DOHH2 (cell line): ENCODE results near the gene GPR62.

Experiments
- H3F3A ChIP-seq: fragments of 200-600 bp; sonication (generic), shearing (Covaris generic); 2 replicates; pipeline ENCODE4 v1.6.0; 2016; ENCODE audit warnings: antibody characterized with exemption, mild to moderate bottlenecking; ENCODE audit not compliant: control insufficient read depth, insufficient read depth
- H3K27ac ChIP-seq: fragments of 200-600 bp; sonication (generic); 2 replicates; pipeline ENCODE4 v1.5.1; 2014; ENCODE audit warnings: low read depth, mild to moderate bottlenecking, low read length, moderate library complexity
- H3K27me3 ChIP-seq: fragments of 200-600 bp; sonication (generic); 2 replicates; pipeline ENCODE4 v1.6.1; 2014; ENCODE audit warnings: mild to moderate bottlenecking, low read length, mixed read lengths; ENCODE audit not compliant: control insufficient read depth
- H3K36me3 ChIP-seq: fragments of 200-600 bp; sonication (generic); 2 replicates; pipeline ENCODE4 v1.6.1; 2014; ENCODE audit warnings: mild to moderate bottlenecking, low read length, moderate library complexity, mixed read lengths; ENCODE audit not compliant: control insufficient read depth
- H3K4me1 ChIP-seq: fragments of 200-600 bp; sonication (generic); 2 replicates; pipeline ENCODE4 v1.6.1; 2014; ENCODE audit warnings: mild to moderate bottlenecking, low read length, mixed read lengths; ENCODE audit not compliant: control insufficient read depth
- H3K4me2 ChIP-seq: fragments of 200-600 bp; sonication (generic); 2 replicates; pipeline ENCODE4 v1.6.0; 2014; ENCODE audit warnings: mild to moderate bottlenecking, low read length, moderate library complexity
- H3K4me3 ChIP-seq: fragments of 200-600 bp; sonication (generic); 2 replicates; pipeline ENCODE4 v1.5.1; 2014; ENCODE audit warnings: mild to moderate bottlenecking, low read length, mixed read lengths
- H3K79me2 ChIP-seq: fragments of 200-600 bp; sonication (generic); 2 replicates; pipeline ENCODE4 v1.6.1; 2014; ENCODE audit warnings: mild to moderate bottlenecking, low read length, mixed read lengths; ENCODE audit not compliant: control insufficient read depth
- H3K9me2 ChIP-seq: fragments of 200-600 bp; sonication (generic); replicated peaks from 2 replicates; pipeline ENCODE4 v1.6.1; 2014; ENCODE audit warnings: mild to moderate bottlenecking, low read length, mixed read lengths; ENCODE audit not compliant: control insufficient read depth
- H3K9me3 ChIP-seq: fragments of 200-600 bp; sonication (generic); 2 replicates; pipeline ENCODE4 v1.6.1; 2014; ENCODE audit warnings: antibody characterized with exemption, low read length, mixed read lengths; ENCODE audit not compliant: control insufficient read depth, insufficient read depth
- H4K20me1 ChIP-seq: fragments of 200-600 bp; sonication (generic); 2 replicates; pipeline ENCODE4 v1.6.0; 2014; ENCODE audit warnings: low read depth, mild to moderate bottlenecking, antibody characterized with exemption, low read length, moderate library complexity; ENCODE audit not compliant: control insufficient read depth, insufficient read depth
- CTCF ChIP-seq: fragments of 200-600 bp; sonication (generic); IDR thresholded peaks from one replicate; pipeline ENCODE4 v1.5.1; 2014; ENCODE audit warnings: antibody characterized with exemption, mild to moderate bottlenecking, low read depth, low read length; ENCODE audit not compliant: poor library complexity, severe bottlenecking
- EZH2phosphoT487 ChIP-seq: fragments of 200-600 bp; sonication (generic); IDR thresholded peaks from 2 replicates; pipeline ENCODE4 v1.6.1; 2017; ENCODE audit warnings: borderline replicate concordance, mild to moderate bottlenecking, antibody characterized with exemption, low read length, moderate library complexity, mixed read lengths

The GPR62 gene

GRCh38 chr3:51955175-51955892 is at the start of gene GPR62:
GPR62 (plus strand) TSS chr3:51955381; CDS start chr3:51955653, 272 bp downstream.
- H3K27ac ChIP-seq: no peak within 1 kb of the TSS
- H3K27me3 ChIP-seq: peaks cover 10% of the 10 kb centered on the region; the same call in 1 of the 2 replicates
- no peak within 1 kb of the TSS for H3K4me2 ChIP-seq
- H3K9me2 ChIP-seq: no peaks in the 10 kb centered on the region
- no peaks in the 10 kb centered on the region for H3K4me1 ChIP-seq
- H3F3A ChIP-seq: no peaks in the 10 kb centered on the region
- H3K36me3 ChIP-seq: no peaks in the 10 kb centered on the region
- H3K4me3 ChIP-seq: no peak within 1 kb of the TSS
- H3K9me3 ChIP-seq: no peaks in the 10 kb centered on the region
- no peaks in the 10 kb centered on the region for H4K20me1 ChIP-seq
- TF ChIP-seq EZH2phosphoT487 (no peak), CTCF (no peak)
- no peaks in the 10 kb centered on the region for H3K79me2 ChIP-seq

GRCh38 chr3:51908026-51908425 is 47.2 kb upstream of the GPR62 start:
- no peaks in the 10 kb centered on the region for H3K79me2 ChIP-seq
- H3K36me3 ChIP-seq: no peaks in the 10 kb centered on the region
- no peaks in the 10 kb centered on the region for H3F3A ChIP-seq
- no peak overlapping the region for H3K4me3 ChIP-seq
- no peak overlapping the region for H3K27ac ChIP-seq
- TF ChIP-seq CTCF: no peak
- no peak for TF ChIP-seq EZH2phosphoT487
- no peaks in the 10 kb centered on the region for H3K4me1 ChIP-seq
- H3K9me3 ChIP-seq: no peaks in the 10 kb centered on the region
- no peaks in the 10 kb centered on the region for H3K9me2 ChIP-seq
- H3K27me3 ChIP-seq: no peaks in the 10 kb centered on the region
- H3K4me2 ChIP-seq: no peak overlapping the region
- H4K20me1 ChIP-seq: no peaks in the 10 kb centered on the region

GRCh38 chr3:51916418-51916817 is 38.8 kb upstream of the GPR62 start:
- no peak overlapping the region for H3K4me2 ChIP-seq
- H3K4me1 ChIP-seq: no peaks in the 10 kb centered on the region
- H3K27ac ChIP-seq: no peak overlapping the region
- H3K36me3 ChIP-seq: no peaks in the 10 kb centered on the region
- no peaks in the 10 kb centered on the region; the same call in 1 of the 2 replicates for H3K27me3 ChIP-seq
- no peaks in the 10 kb centered on the region for H3K79me2 ChIP-seq
- no peaks in the 10 kb centered on the region for H4K20me1 ChIP-seq
- no peak overlapping the region for H3K4me3 ChIP-seq
- H3F3A ChIP-seq: no peaks in the 10 kb centered on the region
- H3K9me2 ChIP-seq: no peaks in the 10 kb centered on the region
- H3K9me3 ChIP-seq: no peaks in the 10 kb centered on the region
- TF ChIP-seq EZH2phosphoT487: no peak
- TF ChIP-seq CTCF: no peak
